Activated CD8-positive, alpha-beta T cell treated with anti-CD3 and anti-CD28 coated beads, Interleukin-2, amount 10 ng/mL, durations not matched to agents 7 days and 5 days (primary cell): Measurements from ENCODE around the gene MYO1C. TPM values are rescaled to one million over a fixed set of nuclear protein-coding genes. Genes with fewer than 3 reads are reported as not detected.

Source experiments
- ATAC-seq: fragments of 150-1000 bp; cut with Tn5 transposase; one replicate; pipeline ENCODE4 v1.10.0; 2021; ENCODE audit warnings: moderate library complexity
- CTCF ChIA-PET: fragments of 350-600 bp; sonication (Branson Sonifier 250); formaldehyde crosslinking; loops from one replicate; lab custom pipeline; 2021; ENCODE audit warnings: antibody characterized with exemption; lab: Charles Lee
- POLR2A ChIA-PET: fragments of 350-600 bp; sonication (Branson Sonifier 250); formaldehyde crosslinking; loops from one replicate; lab custom pipeline; 2021; ENCODE audit warnings: antibody characterized with exemption; lab: Charles Lee
- DNase-seq: peaks from one replicate; pipeline ENCODE4 v3.0.0-alpha.2; 2020
- H3K27ac Mint-ChIP-seq: one replicate; pipeline ENCODE4 v1.8.0; 2021; ENCODE audit warnings: mild to moderate bottlenecking, mixed read lengths
- H3K27me3 Mint-ChIP-seq: one replicate; pipeline ENCODE4 v1.8.0; 2021; ENCODE audit warnings: low read depth, mixed read lengths
- H3K36me3 Mint-ChIP-seq: one replicate; pipeline ENCODE4 v1.8.0; 2021; ENCODE audit warnings: low read depth, mixed read lengths
- H3K4me1 Mint-ChIP-seq: one replicate; pipeline ENCODE4 v1.8.0; 2021; ENCODE audit warnings: low read depth, mixed read lengths
- H3K4me3 Mint-ChIP-seq: one replicate; pipeline ENCODE4 v1.8.0; 2021; ENCODE audit warnings: mild to moderate bottlenecking, mixed read lengths
- H3K9me3 Mint-ChIP-seq: one replicate; pipeline ENCODE4 v1.8.0; 2022; ENCODE audit warnings: mixed read lengths; ENCODE audit not compliant: insufficient read depth
- total RNA-seq, 2 experiments: library from RNA; stranded (reverse); gene quantifications; one replicate each; pipeline ENCODE4 v1.2.3, GENCODE V29; 2021

MYO1C gene
- total RNA-seq, 2 experiments from 2014 or later, result 18.5 to 21.8 TPM

GRCh38 chr17:1470755-1471462 is 21.6 kb downstream of the MYO1C start:
- peaks cover 13% of the 10 kb centered on the region for H3K36me3 Mint-ChIP-seq
- ChIA-PET CTCF (no interaction called here), POLR2A (no interaction called here)
- no peak for DNase-seq
- no peak overlapping the region for H3K27ac Mint-ChIP-seq
- no peaks in the 10 kb centered on the region for H3K9me3 Mint-ChIP-seq
- H3K4me3 Mint-ChIP-seq, result no peak overlapping the region
- no peak for ATAC-seq
- peaks cover 5% of the 10 kb centered on the region for H3K27me3 Mint-ChIP-seq
- peaks cover 15% of the 10 kb centered on the region for H3K4me1 Mint-ChIP-seq

- peaks cover 5% of the 10 kb centered on the region for H3K27me3 Mint-ChIP-seq
- H3K4me1 Mint-ChIP-seq, result peaks cover 15% of the 10 kb centered on the region
- ChIA-PET CTCF (no interaction called here), POLR2A (no interaction called here)
- H3K4me3 Mint-ChIP-seq, result no peak overlapping the region
- DNase-seq, result no peak
- H3K27ac Mint-ChIP-seq, result no peak overlapping the region
- no peak for ATAC-seq
- no peaks in the 10 kb centered on the region for H3K9me3 Mint-ChIP-seq
- H3K36me3 Mint-ChIP-seq, result peaks cover 13% of the 10 kb centered on the region
These were observed 22.3 kb downstream of the MYO1C start for GRCh38 chr17:1470071-1470754.

GRCh38 chr17:1469231-1469852 is 23.1 kb downstream of the MYO1C start:
- H3K9me3 Mint-ChIP-seq, result no peaks in the 10 kb centered on the region
- ChIA-PET CTCF (no interaction called here), POLR2A (no interaction called here)
- DNase-seq, result no peak
- H3K27ac Mint-ChIP-seq, result no peak overlapping the region
- peaks cover 15% of the 10 kb centered on the region for H3K4me1 Mint-ChIP-seq
- no peak overlapping the region for H3K4me3 Mint-ChIP-seq
- peaks cover 13% of the 10 kb centered on the region for H3K36me3 Mint-ChIP-seq
- no peak for ATAC-seq
- peaks cover 7% of the 10 kb centered on the region for H3K27me3 Mint-ChIP-seq

- Mint-ChIP-seq H3K27ac (no peak overlapping the region), H3K4me3 (no peak overlapping the region), H3K36me3 (peaks cover 16% of the 10 kb centered on the region), H3K27me3 (peaks cover 8% of the 10 kb centered on the region), H3K9me3 (no peaks in the 10 kb centered on the region), H3K4me1 (peaks cover 11% of the 10 kb centered on the region)
- no peak for ATAC-seq
- POLR2A ChIA-PET, result no interaction called here
- CTCF ChIA-PET, result no interaction called here
- no peak for DNase-seq
These were observed 24.5 kb downstream of the MYO1C start for GRCh38 chr17:1467898-1468492.

GRCh38 chr17:1467258-1467657 is 25.2 kb downstream of the MYO1C start:
- Mint-ChIP-seq H3K4me3 (no peak overlapping the region), H3K36me3 (peaks cover 16% of the 10 kb centered on the region), H3K27me3 (peaks cover 13% of the 10 kb centered on the region), H3K9me3 (no peaks in the 10 kb centered on the region), H3K4me1 (peaks cover 14% of the 10 kb centered on the region), H3K27ac (no peak overlapping the region)
- ATAC-seq (no peak), DNase-seq (no peak)
- ChIA-PET CTCF (no interaction called here), POLR2A (no interaction called here)

- ATAC-seq (no peak), DNase-seq (no peak)
- Mint-ChIP-seq H3K4me3 (no peak overlapping the region), H3K36me3 (peaks cover 11% of the 10 kb centered on the region), H3K9me3 (no peaks in the 10 kb centered on the region), H3K27me3 (peaks cover 31% of the 10 kb centered on the region), H3K27ac (no peak overlapping the region), H3K4me1 (peaks cover 18% of the 10 kb centered on the region)
- ChIA-PET CTCF (no interaction called here), POLR2A (no interaction called here)
These were observed 28.3 kb downstream of the MYO1C start for GRCh38 chr17:1464186-1464585.

GRCh38 chr17:1462164-1463112 is 30.0 kb downstream of the MYO1C start:
- POLR2A ChIA-PET, result interaction anchor here (0.9 to 1.1 kb wide), 3 partner anchors 54 to 101 kb away, joined by 3 to 5 read pairs (median 3); partner anchors contain the start of genes INPP5K and PITPNA
- H3K4me3 Mint-ChIP-seq, result no peak overlapping the region

GRCh38 chr17:1461198-1461944 is 31.1 kb downstream of the MYO1C start:
- H3K36me3 Mint-ChIP-seq, result peaks cover 4% of the 10 kb centered on the region
- H3K9me3 Mint-ChIP-seq, result no peaks in the 10 kb centered on the region

More at GRCh38 chr17:1462164-1463112, 30.0 kb downstream of the MYO1C start:
- H3K9me3 Mint-ChIP-seq, result no peaks in the 10 kb centered on the region
- CTCF ChIA-PET, result interaction anchor here (0.5 to 2.7 kb wide), 3 partner anchors 53 to 300 kb away, joined by 5 to 13 read pairs (median 9); partner anchors contain the start of gene INPP5K
- H3K4me1 Mint-ChIP-seq, result peaks cover 19% of the 10 kb centered on the region
- peaks cover 33% of the 10 kb centered on the region for H3K27me3 Mint-ChIP-seq
- ATAC-seq (no peak), DNase-seq (no peak)
- peaks cover 2% of the 10 kb centered on the region for H3K36me3 Mint-ChIP-seq
- H3K27ac Mint-ChIP-seq, result no peak overlapping the region

GRCh38 chr17:1460233-1460632 is 32.3 kb downstream of the MYO1C start:
- H3K4me3 Mint-ChIP-seq, result no peak overlapping the region
- DNase-seq, result no peak

More at GRCh38 chr17:1461198-1461944, 31.1 kb downstream of the MYO1C start:
- no peak for DNase-seq
- POLR2A ChIA-PET, result no interaction called here
- CTCF ChIA-PET, result interaction anchor here (2.7 kb wide), 1 partner anchor 54 kb away, joined by 13 read pairs; the partner anchor contains the start of gene INPP5K
- Mint-ChIP-seq H3K4me1 (peaks cover 25% of the 10 kb centered on the region), H3K27me3 (peaks cover 36% of the 10 kb centered on the region), H3K4me3 (no peak overlapping the region), H3K27ac (no peak overlapping the region)
- ATAC-seq, result no peak

More at GRCh38 chr17:1460233-1460632, 32.3 kb downstream of the MYO1C start:
- Mint-ChIP-seq H3K36me3 (peaks cover 4% of the 10 kb centered on the region), H3K4me1 (peaks cover 27% of the 10 kb centered on the region), H3K27ac (no peak overlapping the region), H3K27me3 (peaks cover 38% of the 10 kb centered on the region), H3K9me3 (no peaks in the 10 kb centered on the region)
- ChIA-PET POLR2A (no interaction called here), CTCF (interaction anchor here (0.5 to 0.8 kb wide), 2 partner anchors 86 to 94 kb away, joined by 3 to 4 read pairs; no protein-coding TSS in a partner anchor)
- no peak for ATAC-seq
